NCI-H2107 treated with DMSO at 0.1 percent for 48 hours (cell line): Measurements from ENCODE around the gene KIF17.
A peak's percentile ranks its signal among the peaks of the same experiment; 100 is the strongest.
"Not testable (repeated sequence)": the region's sequence is repeated elsewhere in the genome, so short reads cannot be mapped to it uniquely, and the experiment has no call there.

Experiments
- DNase-seq: peaks from one replicate; lab custom pipeline; 2025; ENCODE audit not compliant: unreplicated experiment; lab: John Stamatoyannopoulos, UW

The KIF17 gene

DNA sequence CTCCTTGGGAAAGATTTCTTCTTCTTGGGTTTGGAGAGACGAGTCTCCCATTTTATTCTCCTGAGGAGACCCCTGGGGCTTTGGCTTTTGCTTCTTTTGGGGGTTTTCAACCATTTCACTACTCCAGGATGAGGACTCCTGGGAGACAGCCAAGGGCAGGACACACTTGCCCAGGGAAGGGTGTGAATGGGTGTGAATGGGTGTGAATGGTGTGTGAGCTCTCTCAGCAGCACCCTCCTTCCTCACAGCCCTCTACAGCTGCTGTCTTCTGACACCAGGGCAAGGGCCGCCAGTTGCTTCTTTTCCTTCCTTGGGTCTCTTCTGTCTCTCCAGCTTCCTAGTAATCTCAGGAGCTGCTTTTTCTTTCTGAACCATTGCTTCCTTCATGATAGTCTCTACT, 24.2 kb downstream of the KIF17 start:
- DNase-seq: no peak

DNA sequence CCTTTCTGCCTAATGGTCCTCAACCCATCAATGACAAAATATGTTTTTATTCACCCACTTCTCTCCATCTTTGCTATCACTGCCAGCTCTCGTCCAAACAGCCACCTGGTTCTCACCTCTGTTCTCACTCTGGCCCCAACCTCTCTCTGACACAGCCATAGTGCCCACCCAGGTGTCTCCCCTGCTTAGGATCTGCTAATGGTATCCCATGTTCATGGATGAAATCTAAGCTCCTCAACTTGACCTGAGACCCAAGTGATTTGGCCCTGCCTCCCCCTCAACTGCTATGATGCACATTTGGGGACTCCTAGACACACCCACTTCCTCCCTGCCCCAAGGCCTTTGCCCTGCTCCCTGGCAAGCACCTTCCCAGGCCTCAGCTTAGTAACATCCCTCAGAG, 25.9 kb downstream of the KIF17 start:
- DNase-seq: no peak

DNA sequence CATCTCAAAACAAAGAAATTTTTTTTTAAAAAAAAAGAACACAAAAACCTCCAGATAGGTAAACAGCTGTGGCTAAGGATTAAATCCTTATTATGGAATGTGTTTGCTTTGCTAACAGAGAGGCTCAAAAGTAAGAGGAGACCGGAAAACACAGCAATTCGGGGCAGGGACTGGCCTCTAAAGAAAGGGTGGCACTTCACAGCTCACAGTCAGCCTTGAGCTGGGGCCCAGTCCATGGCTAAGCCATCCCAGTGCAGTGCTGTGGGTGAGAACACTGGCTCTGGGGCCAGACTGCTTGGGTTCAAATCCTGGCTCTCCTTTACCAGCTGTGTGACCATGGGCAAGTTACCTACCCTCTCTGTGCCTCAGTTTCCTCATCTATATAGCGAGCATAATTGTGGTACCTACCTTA, 28.2 kb downstream of the KIF17 start:
- DNase-seq: no peak

DNA sequence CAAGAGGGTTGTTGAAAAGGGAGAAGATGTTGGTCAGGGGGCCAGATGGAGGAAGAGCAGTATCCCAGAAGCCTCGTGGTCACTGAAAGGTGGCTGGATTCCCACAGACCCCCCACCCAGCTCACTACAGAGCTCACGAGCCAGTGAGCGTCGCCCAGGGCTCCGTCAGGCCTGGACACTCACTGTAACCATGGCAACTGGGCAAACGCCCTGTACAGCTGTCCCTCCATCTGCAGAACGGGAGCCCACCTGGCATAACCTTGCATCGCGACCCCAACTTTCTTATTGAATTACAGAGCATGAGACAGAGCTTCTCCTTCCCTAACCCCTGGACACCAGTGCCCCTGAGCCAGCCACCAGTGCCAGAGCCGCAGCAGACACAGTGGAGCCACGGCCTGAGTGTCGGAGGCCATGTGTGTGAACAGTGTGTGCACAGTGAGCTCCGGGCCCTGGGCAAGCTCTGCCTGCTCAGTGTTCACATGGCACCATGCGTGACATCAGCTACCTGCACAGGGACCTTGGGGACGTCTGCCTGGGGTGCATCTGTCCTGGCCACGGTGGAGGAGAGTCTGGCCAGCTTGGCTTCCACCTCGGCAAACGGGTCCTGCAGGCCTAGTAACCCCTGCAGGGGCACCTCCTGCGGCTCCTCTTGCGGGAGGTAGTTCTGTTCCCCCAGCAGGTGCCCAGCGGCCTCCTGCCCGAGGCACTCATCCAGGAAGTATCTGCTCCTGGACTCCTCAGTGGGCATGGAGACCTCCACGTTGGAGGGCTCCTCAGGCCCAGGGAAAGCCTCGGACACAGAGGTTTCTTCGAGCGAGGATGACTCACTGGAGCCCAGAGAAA, 30.7 kb downstream of the KIF17 start:
- no peak for DNase-seq

DNA sequence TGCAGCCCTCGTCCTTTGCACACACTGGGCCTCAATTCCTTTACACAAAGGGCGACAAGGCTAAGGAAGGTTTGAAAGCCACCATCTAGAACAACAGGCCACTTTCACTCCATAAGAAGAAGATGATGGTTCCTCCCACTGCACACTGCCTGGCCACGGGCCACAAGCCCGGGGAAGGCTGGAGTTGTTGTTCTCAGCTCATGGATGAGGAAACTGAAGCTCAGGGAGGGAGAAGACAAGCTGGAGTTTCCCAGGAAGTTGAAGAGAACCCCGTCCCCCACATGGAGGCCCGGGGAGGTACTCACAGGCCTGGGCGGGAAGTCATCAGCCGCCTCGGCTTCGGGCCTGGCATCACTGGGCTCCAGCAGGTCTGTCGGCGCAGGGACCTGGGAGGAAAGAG, 32.1 kb downstream of the KIF17 start:
- no peak for DNase-seq

DNA sequence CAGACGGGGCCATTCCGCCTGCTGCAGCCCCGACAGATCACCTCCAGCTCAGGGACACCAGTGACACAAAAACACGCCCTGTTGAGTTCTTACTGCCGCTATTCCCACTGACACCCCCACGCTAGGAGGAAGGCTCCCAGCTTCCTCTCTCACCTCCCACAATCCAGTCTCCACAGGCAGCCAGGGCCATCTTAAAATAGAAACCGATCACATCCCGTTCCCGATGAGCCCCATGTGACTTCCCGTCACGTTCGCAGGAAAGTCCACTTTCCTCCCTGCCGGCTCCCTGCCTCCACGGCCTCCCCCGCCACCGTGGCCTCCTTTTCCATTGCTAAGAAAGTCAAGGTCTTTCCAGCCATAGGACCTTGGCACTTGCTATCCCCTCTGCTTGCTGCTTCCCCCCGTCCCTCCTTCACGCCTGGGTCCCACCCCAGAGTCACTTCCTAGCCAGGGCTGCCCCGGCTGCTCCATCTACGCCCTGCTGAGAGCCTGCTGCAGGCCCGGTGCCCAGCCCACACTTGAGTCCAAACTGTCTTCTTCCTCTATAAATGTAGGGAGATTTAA, 32.6 kb downstream of the KIF17 start:
- DNase-seq: no peak

DNA sequence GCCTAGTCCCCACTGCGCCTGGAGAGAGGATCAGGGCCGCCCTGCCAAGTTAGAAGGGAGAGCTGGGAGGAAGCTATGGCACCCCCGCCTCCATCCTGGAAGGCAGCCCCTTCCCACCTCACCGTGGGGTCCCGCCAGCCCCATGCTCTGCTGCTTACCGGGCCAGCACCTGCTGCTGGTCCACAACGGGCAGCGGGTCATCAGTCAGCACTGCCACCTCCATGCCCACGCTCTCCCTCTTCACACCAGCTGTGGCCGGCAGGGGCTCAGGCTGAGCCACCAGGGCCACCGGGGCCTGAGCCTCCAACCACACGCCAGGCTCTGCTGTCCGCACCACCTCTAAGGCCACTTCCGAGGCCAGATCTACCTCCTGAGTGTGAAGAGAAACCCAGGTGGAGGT, 33.2 kb downstream of the KIF17 start:
- no peak for DNase-seq

DNA sequence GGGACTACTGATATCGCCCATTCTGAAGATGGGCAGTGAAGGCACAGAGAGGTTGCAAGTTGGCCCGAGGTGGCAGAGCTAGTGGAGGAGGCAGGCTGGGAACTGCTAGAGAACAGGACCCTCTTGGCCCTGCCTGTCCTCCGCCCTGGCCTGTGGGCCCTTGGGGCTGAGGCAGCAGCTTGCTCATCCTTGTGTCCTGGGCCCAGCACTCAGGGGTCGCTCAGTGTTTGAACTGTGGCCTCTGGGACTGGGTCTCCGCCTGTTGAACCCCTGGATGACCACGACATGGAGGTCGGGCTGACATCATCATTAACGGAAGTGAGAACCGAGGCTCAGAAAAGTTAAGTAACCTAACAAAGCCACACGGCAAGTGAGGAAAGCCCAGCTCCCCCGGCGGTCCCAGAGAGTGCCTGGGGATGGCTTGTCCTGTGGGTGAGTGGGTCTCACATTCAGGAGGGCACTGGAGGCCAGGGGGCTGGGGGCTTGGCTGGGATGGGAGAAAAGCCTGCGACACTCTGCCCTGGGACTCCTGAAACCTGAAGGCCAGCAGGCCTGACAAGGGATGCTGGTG, 33.7 kb downstream of the KIF17 start:
- no peak for DNase-seq

DNA sequence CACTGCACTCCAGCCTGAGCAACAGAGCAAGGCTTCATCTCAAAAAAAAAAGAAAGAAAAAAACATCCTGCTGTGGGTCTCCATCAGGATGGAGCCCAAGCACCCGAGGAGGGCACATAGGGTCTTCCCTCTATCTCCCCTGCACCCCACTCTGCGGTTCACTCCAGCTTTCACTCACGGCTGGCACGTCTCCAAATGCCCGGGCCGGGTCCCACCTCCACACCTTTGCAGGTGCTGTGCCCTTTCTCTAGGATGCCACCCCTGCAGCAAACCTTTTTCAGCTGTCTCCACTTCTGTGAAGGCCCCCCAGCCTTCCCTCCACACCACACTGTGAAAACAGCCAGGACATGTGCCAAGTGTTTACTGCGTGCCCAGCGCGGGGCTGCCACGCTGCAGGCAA, 34.2 kb downstream of the KIF17 start:
- no peak for DNase-seq

DNA sequence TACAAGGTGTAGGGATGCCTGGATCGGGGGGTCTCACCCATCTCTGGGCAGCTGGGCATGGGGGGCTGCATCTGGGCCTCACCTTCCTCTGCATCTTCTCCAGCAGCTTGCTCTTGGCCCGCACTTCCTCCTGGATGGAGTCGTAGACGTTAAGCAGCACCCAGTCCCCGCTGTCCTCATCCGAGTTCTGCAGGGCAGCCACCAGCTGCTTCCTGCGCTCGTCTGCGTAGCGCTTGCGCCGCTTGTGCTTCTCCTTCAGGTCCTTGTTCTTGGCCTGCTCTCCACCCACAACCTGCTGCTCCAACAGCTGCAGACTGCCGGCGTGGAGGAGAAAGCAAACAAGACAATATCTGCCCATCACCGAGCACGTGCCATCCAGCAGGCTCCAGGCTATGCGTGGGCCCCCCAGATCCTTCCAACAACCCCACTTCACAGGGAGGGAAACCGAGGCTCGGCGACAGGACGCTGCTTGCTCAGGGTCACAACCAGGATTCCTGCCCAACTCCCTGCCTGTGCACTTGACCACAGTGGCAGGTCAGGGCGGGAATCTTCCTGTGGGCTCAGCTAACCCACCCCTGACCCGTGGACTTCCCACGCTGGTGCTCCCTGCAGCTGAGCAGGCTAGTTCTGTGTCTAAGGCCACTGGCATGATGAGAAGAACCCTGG, 35.1 kb downstream of the KIF17 start:
- DNase-seq: peak; percentile 22

DNA sequence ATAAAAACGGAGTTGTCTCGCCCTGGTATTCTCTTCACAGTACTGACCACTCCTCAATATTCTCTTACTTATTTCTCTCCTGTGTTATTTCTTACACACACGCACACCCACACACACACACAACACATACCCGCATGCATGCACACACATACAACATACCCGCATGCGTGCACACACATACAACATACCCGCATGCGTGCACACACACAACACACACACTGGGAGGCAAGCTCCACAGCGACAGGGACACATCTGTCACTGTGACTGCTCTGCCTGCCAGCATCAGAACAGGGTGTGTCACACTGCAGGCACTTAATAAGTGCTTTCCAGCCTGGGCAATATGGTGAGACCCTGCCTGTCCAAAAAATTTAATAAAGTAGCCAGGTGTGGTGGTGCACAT, 35.8 kb downstream of the KIF17 start:
- no peak for DNase-seq

DNA sequence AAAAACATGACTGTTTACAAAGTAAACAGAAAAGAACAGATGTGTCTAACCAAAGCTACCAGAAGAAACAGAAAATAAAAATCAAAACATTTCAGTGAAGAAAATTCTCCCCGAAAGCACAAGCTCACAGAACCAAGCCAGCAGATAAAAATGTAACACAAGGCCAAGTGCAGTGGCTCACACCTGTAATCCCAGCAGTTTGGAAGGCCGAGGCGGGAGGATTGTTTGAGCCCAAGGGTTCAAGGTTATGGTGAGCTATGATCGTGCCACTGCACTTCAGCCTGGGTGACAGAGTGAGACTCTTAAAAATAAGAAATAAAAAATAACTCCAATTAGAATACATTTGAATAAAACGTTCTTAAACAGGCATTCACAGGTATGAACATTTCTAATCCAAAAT, 37.5 kb downstream of the KIF17 start:
- no peak for DNase-seq

DNA sequence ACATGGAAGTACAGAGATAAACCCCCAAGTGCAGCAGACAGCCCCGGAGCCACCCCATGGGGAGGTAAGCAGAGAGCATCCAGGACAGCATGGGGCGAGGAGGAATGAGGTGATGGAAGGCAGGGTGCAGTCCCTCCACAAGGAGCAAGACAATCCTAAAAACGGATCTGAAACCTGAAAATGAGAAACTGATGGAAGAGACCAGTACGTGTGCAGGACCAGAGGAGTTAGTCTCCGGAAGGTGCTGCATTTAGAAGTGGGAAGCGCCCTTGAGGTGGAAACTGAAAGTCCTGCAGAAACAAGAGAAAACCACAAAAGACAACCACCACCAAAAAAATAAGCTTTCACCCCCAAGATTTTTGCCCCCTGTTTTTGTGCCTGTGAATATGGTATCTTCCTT, 39.2 kb downstream of the KIF17 start:
- DNase-seq: no peak

DNA sequence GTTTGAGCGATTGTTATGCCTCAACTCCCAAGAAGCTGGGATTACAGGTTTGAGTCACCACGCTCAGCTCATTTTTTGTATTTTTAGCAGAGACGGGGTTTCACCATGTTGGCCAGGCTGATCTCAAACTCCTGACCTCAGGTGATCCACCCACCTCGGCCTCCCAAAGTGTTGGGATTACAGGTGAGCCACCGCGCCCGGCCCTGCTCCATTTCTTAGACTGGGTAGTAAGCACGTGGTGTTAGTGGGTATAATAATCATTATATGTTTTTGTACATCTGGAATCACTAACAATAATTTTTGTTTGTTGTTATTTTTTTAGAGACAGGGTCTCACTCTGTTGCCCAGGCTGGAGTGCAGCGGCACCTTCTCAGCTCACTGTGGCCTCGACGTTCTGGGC, 44.2 kb downstream of the KIF17 start:
- DNase-seq: not testable (repeated sequence)

DNA sequence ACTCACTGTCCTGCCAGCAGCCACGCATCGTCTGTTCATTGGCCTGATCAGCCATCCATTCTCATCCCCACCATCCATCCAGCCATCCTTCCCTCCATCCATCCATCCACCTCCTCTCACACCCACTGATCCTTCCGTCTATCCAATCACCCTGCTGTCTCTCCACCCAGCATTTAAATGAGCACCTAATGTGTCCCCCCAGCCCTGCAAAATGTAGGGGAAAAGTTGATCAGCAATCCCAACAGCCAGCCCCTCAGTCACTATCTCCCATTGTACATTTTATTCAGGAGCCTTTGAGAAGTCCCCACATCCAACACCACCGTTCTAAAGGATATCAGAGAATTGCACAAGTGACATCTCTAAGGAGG, 45.6 kb downstream of the KIF17 start:
- DNase-seq: no peak

DNA sequence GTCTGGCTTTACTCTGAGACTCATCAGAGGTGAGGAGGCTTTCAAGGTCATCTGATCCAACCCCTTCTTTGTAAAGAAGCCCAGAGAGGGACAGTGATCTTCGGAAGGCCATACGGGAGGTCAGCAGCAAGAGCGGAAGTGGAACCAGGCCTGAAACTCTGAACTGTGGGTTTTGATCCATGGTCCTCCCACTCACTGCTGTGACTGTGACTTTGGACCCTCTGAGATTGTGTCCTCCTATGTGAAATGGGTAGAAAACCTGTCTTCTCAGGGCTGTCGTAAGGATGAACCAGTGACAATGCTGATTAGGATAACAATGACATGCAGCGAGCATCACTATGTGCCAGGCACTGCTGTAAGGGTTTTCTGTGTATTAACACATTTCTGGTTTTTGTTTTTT, 46.9 kb downstream of the KIF17 start:
- no peak for DNase-seq

DNA sequence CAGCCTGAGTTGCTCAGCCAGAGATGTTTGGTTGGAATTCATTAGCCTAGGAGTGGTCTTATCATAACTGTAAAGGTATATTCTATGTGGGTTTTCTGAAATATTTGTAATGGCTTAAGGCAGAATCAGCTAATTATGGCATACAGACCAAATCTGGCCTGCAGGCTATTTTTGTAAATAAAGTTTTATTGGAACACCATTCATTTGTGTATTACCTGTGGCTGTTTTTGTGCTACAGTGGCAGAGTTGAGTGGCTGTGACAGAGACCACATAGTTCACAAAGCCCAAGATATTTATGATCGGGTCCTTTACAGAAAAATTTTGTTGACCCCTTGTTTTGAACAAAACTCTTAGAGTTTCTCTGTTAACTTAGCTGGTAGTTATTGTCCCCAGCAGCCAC, 49.2 kb downstream of the KIF17 start:
- DNase-seq: no peak

DNA sequence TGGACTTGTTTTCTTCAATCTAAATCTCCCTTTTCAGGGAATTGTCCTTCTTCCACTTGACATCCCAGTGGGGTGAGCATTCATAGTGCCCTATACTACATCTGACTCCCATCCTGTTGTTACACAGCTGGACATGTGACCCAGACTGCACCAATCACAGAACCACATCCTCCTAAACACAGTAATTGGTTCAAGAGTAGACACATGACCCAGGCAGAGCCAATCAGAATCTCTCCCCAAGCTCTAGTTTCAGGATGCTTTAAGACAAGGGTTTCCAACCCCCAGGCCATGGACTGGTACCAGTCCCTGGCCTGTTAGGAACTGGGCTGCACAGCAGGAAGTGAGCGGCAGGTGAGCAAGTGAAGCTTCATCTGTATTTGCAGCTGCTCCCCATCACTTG, 51.0 kb downstream of the KIF17 start:
- no peak for DNase-seq

DNA sequence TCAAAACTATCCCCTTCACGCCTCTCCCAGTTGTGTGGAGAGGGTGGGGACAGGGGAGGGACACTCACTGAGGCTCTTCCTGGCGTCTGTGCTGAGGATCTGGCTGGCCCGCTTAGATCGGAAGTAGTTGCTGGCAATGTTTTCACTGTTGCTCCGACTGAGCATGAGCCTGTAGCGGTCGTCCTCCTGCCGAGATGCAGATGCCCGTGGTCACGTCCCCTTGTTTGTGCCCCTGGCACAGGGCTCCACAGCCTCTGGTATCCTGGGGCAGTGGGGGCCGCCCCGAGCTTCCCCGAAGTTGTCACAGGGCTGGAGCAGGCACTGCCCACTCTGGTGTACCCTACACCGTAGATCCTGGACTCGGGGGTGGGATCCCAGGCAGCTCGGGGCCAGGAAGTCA, 51.7 kb downstream of the KIF17 start:
- DNase-seq: no peak

DNA sequence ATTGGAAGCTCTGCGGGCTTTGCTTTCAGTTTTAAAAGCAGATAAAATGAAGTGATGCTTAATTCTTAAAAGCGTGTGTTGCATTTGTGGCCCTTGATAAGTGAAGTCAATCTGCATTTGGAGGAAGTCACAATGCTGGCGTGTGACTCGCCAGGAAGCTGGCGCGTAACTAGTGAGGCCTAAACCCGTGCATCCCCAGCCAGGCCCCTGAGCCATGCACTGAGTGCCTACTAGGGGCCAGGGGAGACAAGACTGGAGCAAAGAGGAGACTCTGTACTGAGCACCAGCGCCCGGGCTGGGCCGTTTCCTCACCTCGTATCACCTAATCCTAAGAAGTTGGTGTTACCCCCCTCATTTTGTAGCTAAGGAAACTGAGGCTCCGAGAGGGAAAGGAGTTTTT, 52.1 kb downstream of the KIF17 start:
- no peak for DNase-seq

DNA sequence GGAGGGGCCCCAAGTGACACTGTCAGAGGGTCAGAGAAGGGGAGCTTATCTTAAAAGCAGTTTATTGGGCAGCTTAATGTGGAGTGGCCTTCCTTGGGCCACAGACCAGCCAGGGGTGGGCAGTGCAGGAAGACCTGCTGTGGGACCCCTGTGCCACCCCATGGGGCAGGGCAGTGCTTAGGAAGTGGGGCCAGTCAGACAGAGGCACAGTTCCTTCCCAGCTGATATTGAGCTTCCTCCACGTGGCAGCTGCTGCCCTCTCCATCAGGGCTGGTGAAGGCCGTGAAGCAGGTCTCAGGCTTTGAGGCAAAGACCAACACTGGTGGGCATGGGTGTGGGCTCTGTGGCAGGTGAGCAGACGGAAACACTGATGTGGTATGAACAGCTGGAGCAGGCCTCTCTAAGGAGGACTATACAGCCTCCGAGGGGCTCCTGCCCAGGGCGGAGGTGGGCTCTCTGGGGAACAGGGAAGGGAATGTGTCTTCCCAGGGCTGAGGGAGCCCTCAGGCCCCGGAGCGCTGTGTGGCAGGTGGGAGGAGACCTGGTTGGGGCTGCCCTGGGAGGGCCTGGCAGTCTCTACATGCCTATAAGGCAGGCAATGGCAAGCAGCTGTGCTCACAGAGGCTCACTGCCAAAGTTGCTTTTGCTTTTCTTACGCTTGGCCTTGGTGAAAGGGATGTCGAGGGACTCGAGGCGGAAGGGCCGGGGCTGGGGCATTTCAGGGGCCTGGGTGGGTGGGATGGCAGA, 53.7 kb downstream of the KIF17 start:
- DNase-seq: no peak
